ENCODE data around the gene NPY4R.
"Not testable (repeated sequence)": the region's sequence is repeated elsewhere in the genome, so short reads cannot be mapped to it uniquely, and the experiment has no call there.

The NPY4R gene

DNA sequence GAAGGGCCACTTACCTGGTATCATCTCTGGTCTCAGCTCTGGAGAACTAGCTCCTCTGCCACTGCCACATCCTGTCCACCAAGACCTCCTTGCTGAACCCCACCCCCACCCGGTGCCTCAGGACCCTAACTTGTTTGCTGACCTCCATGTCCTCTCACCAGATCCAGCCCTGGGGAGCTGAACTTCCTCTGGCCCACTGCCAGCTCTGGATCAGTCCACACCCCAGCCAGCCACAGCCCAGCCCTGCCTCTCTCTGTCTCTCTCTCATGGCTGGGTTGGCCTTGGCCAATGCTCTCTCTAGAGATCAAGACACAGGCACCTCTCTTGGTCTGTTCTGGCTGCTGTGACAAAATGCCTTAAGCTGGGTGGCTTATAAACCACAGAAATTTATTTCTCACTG lies 14.4 kb downstream of the NPY4R start:
- DNase-seq = not testable (repeated sequence)

DNA sequence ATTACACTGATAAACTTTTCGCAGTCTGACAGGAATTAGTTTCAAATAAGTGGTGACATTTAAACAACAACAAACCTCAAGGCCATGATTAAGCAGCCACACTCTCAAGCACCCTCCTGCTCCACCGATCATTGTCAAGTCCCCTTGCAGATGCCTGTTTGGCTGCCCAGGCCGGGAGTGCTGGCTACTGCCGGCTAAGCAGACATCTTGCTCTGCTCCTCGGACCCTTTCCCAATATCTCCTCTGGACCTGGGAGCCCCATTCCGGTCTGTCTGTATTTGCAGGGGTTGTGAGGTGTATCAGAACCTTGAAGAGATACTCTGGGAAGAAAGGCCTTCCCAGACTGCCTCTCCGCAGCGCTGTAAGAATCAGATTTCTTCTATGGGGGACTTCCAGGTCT lies 14.9 kb downstream of the NPY4R start:
- not testable (repeated sequence) for DNase-seq

DNA sequence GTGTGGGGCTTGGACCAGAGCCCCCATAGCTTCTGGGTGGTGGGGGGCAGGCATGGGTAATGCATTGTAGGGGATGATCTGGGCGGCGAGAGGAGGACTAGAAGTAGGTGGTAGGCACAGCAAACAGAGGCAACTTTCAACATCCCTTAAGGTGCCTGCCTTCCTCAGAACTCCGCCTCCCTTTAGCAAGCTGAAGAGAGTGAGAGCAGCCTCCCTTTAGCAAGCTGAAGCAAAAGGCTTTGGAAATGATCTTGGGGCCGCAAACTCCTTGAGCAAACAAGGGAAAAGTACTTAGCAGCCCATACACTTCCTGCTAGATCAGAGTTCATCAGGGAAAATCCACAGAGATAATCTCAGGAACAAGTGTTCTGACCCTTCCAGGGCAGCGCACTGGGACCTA lies 18.3 kb downstream of the NPY4R start:
- DNase-seq = not testable (repeated sequence)

DNA sequence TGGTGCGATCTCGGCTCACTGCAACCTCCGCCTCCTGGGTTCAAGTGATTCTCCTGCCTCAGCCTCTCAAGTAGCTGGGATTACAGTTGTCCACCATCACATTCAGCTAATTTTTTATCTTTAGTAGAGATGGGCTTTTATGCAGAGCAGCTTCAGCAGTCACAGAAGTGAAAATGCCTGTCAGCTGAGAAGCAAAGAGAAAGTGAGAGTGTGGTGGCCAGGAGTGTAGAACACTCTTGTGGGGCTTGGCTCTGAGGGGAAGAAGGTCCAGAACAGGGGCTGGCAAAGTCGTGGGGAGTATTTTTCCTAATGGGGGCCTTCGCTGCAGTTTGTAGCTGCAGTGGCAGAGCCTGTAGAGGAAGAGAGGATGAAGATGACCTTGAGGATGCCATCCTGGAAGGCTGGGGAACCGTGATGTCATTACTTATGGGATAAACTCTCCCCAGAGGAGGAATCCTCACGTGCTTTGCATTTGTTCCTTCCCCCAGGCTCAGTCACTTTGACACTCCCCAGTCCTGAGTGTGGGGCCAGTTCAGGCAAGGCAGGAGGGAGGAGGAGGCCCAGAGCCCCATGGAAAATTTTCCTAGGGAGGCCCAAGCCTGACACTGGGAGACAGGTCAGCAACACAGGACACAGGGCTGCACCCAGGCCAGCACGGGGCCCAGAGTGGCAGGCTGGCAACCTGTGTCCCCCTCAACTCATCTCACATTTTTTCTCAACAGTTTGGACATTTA lies 20.2 kb downstream of the NPY4R start:
- not testable (repeated sequence) for DNase-seq

DNA sequence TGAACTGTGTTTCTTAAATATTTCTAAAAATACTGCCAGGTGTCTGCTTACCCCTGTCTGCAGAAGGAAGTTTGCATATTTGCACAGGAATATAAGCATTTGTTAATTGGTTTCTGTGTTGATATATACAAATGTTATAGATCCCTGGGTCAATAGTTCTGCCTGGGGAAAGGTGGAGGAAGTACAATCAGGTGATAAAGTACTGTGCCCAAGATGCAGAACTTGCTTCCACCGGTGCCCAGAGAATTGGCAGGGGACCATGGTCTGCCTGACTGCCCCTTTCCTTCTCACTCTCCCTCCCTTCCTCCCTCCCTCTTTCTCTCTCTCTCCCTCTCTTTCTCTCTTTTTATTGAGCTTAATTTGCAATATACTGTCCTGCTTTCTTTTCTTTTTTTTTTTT lies 22.3 kb downstream of the NPY4R start:
- DNase-seq = not testable (repeated sequence)

DNA sequence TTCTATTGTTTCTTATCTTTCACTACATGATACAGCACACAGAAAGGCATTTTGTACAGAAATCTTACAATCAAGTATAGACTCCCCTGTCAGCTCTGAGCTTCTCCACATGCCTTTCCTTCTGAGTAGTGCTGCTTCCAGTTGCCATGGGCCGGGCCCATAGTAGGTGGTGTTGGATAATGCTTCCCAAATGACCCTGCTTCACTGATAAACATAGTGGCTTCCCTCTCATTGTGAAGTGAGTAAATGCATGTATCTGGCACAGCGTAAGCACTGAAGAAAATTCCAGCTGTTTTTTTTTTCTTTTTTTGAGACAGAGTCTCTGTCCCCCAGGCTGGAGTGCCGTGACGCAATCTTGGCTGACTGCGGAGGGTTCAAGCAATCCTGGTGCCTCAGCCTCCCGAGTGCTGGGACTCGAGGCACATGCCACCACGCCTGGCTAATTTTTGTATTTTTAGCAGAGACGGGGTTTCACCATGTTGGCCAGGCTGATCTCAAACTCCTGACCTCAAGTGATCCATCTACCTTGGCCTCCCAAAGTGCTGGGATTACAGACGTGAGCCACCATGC lies 23.0 kb downstream of the NPY4R start:
- DNase-seq = not testable (repeated sequence)

DNA sequence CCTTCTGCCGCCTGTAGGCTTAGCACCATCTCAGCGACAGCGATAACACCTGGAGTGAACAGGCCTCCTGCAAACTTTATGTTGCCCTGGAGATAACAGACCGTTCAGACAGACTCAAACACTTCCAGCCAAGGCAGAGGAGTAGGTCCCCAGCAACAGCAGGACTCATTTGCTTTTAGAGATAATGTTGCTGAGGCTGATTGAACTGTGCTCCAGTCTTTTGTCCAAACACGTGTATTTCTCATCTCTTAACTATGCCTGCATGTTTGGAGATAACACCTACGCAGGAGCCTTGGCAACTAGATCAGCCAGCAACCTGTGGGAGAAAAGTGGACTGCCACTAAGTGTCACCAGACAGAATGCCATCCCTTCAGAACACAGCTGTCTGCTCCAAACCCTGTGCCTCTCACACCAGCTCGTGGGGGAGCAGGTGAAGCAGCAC lies 23.9 kb downstream of the NPY4R start:
- DNase-seq = not testable (repeated sequence)

DNA sequence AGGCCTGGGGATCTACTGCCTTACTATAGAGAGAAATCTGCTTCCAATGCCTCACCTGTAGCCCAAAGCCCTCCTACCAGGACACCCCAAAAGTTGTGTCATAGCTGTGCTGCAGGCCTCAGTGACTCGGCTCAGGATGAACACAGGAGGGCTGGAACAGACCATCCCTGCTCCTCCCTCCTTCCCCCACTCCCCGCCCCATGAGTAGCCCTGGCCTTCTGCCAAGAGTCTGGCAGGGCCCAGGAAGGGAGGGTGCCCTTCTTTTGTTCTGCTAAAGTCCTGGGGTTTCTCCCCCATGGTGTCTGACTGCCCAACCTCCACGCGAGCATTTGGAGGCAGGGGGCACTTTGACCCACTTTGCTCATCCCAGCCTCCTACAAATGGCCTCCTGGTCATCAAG lies 24.8 kb downstream of the NPY4R start:
- not testable (repeated sequence) for DNase-seq

DNA sequence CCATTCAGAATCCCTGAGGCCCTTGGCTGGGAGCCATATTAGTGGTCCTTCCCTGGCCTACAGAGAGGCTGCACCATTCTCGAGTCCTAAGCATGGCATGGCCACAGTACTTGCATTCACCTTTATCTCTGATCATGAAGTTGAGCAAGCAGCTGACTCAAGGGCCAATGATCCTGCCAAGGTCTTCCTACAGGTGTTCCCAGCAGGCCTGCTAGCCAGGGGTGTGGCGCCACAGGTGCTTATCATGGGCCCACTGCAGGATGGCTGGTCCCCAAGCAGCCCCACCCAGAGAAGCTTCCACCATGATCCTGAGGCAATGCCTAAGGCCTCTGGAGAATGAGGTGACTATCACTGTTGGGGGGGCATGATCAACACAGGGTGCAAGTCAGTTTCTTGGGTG lies 42.2 kb downstream of the NPY4R start:
- DNase-seq = not testable (repeated sequence)

DNA sequence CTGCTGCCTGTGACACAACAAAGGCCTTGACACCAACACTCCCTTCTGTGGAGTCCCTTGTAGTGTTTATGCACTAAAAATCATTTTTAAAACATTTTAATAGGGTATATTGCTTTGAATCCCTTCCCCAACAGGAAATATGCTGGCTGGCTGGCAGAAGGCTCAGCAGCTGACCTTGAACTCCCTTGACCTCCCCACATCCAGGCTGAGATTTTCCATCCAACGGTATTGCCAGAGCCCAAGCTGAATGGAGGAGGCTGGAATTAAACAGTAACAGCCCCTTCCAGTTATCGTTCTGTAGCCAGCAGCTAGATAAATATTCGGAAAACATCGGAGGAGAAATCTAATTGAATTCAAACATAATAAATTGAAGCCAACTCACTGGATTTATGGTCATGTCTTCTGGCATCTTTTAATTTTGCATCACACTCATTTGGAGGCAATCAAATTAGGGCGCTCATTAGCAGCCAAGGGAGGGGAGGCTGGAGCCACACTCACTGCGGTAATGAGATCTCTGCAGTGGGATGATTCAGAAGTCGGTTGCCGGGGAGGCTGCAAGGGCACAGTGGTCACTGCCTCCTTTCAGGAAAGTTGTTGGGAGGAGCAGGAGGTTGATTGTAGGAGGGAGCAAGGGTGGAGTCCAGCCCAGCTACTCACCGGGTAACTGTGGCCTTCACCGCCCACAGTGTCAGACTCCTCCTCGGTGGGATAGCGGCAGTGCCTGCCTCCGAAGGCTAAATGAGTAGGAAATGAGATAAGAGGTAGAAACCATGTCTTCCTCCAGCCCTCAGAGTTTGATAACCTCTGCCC lies 46.0 kb downstream of the NPY4R start:
- not testable (repeated sequence) for DNase-seq

DNA sequence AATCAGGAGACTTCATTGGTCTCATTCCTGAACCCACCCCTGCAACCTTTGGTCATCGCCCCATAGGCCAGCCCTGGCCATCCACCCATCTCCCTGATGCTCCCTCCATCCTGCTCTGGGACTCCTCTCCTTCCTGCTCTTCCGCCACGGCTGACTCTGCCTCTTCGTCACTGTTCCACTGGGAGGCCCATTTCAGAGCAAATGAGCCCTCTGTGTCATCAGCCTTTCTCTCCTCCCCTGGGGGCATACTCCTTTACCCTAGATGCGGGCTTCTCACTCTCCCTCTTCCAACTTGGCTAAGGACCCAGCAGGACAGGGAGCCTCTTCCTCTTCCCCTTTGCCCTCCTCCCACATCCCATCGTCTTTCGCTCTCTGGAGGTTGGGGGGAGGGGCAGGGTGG lies 47.5 kb downstream of the NPY4R start:
- not testable (repeated sequence) for DNase-seq

DNA sequence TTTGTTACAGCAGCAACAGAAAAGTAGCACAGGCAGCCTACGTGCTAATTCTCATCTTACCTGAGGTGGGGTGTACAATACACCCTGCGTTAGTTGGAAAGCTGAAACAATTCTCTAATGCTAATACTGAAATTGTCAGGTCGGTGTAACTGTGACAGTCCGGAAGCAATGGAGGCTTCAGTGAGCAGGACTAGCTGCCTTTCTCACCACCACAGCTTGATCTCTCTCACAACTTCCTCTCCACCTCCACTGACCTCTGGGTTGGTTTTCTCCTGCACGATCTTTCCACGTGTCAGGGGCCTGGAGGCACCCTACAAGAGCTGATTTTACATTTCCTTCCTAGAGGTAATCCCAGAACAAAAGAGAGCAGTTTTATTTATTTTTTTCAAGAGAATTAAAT lies 50.5 kb downstream of the NPY4R start:
- DNase-seq = not testable (repeated sequence)

DNA sequence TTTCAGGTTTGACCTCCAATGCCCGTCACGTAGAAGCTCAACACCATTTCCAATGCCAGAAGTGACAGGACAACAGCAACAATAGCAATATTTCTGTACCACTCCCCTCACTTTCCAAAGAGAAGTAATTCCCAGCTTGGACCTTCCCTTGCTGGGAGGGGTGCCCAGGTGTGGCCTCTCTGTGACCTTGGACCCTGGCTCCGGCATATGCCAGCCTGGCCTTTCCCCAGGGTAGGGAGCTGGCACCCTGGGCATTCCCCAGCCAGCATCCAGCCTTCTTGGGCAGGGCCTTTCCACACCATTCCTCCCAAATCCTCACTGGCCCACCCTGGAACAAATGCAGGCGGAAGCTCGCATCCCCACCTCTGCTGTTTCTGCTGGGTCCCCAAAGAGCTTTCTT lies 53.1 kb downstream of the NPY4R start:
- DNase-seq = not testable (repeated sequence)

DNA sequence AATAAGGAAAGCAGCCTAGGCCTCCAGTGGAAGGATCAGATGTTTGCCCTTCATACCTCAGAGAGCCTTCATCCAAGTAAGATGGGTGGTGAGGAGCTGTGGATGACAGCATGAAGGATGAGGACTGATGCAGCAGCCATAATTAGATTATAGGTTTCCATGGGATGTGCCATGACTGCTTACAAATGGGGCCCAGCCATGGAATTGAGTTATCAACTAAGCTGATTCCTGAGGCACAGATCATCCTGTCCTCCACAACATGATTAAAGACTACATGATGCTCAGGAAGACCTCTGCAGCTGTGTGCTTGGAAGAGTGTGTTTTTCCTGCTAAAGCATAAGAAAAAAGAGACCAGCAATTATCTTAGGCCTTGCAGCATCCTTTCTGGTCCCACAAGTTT lies 54.6 kb downstream of the NPY4R start:
- not testable (repeated sequence) for DNase-seq

All from CD4-positive, alpha-beta T cell treated with Interleukin-15 for 1 hour (primary cell).